HG02798 (cell line): Measurements from ENCODE around the gene ARL4A.
"Not testable (repeated sequence)": the region's sequence is repeated elsewhere in the genome, so short reads cannot be mapped to it uniquely, and the experiment has no call there.

ENCODE experiments used
- ATAC-seq: cut with Tn5 transposase; IDR thresholded peaks from one replicate; pipeline ENCODE4 v1.9.1; 2021; ENCODE audit warnings: mild to moderate bottlenecking; ENCODE audit not compliant: unreplicated experiment, poor library complexity

ARL4A gene, protein sequence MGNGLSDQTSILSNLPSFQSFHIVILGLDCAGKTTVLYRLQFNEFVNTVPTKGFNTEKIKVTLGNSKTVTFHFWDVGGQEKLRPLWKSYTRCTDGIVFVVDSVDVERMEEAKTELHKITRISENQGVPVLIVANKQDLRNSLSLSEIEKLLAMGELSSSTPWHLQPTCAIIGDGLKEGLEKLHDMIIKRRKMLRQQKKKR

GRCh38 chr7:12686891-12687717, at the start of gene ARL4A:
ARL4A (plus strand) TSS chr7:12687633; CDS start chr7:12688255, 622 bp downstream.
- peak; percentile 87 for ATAC-seq

DNA sequence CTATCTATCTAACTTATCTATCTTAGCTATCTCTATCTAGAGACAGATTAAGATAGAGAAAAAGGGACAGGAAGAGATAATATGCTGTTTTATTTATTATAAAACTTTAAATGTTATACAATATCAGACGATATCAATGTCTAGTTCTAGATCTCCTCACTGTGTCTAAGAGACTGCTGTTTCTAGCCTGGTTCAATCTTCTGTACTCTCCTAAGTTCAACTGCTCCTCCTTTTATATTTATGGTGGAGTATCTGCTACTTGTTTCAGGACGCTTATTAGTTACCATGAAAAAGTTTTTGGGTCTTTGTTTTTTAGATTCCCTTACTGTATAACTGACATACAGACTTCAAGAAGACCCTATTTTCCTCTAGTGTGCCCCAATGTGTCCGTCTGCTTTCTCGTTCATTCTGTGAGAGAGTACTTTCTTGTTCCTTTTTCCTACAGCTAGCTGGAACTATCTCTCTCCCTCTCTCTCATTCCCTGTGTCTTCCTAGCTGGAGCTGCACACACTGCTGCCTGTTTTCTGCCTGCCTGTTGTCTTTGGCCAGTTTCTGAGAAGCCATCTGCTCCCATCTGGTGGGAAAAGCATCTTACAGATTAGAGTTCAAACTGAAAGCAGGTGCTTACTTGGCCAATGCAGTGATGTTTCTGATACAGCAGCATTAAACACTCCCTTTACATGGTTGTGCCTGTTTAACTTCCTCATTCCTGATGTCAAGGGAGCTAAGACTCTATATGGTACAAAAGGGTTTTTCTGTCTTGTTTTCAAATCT, 49.4 kb upstream of the ARL4A start:
- peak; percentile 61 for ATAC-seq

DNA sequence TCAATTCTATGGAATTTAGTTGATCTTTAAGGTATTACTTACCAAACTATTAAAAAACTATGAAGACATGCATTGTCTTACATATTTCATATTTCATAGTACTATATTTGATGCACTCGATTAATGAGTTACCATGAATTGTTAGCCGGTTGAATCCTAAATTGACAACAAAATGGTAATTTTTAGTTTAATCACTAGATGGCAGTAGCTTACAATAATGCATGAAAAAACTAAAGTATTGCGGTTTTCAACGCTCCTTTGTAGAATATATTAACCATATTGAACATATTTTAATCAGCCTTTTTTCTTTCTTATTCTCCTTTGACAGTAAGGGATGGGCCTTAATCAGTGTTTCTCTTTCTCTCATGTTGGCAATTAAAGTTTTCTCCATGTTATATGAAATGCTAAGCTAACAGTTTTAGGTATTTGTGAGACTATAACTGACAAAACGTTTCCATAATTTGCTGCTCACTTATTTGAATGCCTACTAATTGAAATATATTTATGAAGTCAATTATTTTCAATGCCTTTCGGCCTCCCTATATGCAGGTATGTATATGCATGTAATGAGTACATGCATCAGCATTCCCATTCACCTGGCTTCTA, 48.5 kb upstream of the ARL4A start:
- peak; percentile 38 for ATAC-seq

DNA sequence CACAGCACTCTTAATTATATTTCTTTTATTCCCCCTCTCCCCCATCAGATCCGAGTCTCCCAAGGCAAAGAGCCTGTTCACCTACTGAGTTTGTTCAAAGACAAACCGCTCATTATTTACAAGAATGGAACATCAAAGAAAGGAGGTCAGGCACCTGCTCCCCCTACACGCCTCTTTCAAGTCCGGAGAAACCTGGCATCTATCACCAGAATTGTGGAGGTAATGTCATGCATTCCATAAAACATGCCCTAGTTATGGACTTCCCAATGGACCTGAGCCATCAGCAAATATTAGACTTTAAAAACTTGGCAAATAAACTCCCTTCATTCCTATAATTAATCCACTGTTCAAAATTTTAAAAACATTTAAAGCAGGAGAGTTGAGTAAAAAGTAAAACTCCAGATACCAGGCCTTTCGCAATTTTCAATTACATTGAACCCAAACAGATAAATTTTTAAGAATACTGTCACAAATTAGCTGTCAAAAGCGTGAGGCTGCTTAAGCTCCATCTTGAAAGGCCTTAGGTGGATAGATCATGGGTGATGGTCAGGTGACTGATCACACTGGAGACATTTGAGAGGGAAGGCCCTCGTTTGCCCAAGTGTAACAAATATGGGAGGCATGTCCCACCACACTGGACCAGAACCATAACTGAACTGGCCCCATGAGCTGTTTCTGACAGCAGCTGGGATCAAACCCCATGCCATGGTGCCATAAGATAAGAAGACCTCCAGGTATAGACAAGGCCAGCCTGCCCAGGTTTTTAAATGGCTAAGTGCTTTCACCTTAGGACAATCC, 46.9 kb upstream of the ARL4A start:
- ATAC-seq = no peak

DNA sequence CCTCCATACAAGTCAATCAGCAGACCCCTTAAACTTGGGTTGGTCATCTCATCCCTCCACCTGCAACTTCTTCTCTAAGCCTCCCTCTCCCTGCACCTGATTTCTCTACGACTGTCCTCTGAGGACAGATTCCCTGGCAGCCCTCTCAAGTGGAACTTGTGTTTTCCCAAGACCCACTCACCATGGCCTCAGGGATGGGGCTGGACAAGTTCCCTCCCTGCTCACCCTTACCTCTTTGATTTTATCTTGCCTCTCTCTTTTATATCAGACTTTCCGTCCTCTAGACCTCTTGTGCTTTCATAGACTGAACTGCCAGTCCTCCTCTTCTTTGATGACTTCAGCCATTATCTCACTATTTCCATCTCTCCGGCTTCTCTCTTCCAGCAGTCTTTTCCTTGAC, 46.2 kb upstream of the ARL4A start:
- no peak for ATAC-seq

GRCh38 chr7:12642508-12642907, 44.9 kb upstream of the ARL4A start:
- ATAC-seq = no peak

GRCh38 chr7:12643001-12643643, 44.3 kb upstream of the ARL4A start:
- no peak for ATAC-seq

DNA sequence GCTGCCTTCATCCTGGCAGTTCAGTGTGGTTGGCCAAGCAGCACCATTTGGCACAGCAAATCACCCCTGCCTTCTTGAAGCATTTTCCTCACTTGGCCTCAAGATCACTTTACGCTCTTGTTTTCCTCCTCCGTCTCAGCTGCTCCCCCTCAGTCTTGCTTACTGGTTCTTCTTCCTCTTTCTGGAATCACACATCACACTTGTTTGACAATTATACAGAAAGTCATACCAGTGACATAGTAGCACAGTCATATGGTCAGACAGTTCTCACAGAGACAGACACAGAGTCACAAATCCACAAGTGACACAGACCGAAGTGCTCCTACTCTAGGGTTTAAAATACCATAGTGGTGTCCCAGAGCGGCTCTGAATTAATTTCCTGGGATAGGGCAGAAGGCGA, 43.8 kb upstream of the ARL4A start:
- ATAC-seq = peak; percentile 61

DNA sequence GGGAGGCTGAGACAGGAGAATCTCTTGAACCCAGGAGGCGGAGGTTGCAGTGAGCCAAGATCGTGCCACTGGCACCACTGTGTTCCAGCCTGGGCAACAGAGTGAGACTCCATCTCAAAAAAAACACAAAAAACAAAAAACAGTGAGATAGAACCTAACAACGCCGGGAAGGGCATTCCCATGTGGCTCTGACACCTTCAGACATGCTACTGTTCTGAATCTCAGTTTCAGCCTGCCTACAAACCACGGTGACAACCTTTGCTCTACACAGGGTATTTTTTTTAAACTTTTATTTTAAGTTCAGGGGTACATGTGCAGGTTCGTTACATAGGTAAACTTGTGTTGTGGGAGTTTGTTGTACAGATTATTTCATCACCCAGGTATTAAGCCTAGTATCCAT, 42.2 kb upstream of the ARL4A start:
- ATAC-seq = peak; percentile 64

- no peak for ATAC-seq
Measured at GRCh38 chr7:12646139-12646538, 41.3 kb upstream of the ARL4A start.

DNA sequence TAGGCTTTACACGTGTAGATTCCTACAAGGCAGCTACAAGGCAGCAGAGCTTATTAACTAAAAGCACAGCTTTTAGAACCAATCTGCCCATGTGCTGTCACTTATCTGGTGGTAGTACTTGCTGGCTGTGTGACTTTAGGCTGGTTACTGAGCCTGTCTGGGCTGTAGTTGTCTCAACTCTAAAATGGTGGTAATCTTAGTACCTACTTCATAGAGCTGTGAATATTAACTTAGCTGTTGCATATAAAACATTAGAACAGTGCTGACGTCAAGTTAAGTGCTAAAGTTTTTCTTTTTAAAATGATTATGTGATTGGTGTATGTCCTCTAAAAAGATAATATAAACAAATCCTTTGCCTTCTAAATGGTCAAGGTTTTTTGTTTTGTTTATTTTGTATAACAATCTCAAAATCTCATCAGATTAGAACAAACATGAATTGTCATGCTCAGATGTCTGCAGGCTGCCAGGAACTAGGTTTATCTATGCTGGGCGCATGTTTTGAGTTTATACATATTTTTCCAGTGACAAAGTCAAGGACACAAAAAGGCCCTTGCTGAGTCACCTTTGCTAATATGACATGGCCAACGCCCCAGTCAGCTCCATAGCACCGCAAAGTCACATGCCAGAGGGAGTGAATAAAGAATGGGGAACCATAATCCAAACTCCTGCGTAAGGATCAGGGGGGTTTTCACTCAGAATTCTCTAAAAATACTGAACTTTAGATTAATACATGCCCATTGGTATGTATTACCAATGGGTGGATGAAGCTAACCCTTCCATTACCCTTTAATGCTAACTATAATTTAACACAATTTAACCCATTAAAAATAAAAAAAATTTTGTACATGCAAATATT, 39.8 kb upstream of the ARL4A start:
- no peak for ATAC-seq

DNA sequence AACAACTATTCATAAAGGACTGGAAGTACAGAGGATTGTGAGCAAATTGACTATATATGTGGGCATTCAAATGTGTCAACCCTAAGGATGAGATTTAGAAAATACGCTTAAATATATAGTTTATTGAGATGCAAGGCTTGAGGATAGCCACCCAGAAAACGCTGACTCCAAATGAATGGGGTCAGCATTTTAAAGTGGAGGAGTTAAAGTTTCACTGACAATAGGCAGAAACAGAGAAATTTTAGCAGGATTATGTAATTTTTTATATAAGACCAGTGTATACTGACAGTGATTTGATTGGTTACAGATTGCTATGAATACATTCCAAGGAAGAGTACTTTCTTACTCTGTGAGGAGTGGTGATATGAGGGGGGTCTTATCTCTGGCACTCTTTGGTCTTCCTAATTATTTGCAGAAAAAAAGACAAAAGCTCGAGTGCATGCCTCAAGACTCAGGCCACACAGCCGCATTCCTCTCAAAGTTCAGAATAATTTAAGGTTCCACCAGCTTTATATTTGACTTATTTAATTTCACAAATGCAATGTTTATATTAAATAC, 38.6 kb upstream of the ARL4A start:
- ATAC-seq = no peak

DNA sequence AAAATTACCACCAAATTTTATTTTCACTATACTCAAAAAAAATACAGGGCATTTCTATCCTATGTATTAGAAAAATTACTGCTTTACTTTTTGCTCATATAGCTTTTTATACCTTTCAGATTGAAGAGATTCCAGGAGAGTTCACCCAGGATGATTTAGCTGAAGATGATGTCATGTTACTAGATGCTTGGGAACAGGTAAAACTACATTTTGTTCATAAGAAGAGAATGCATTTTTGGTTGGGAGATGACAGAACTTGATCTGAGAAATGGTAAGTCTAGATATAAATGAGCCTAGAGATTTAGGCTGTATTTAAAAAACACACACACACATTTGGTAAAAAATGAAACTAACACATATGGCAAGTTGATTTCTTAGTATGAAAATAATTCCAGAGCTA, 38.1 kb upstream of the ARL4A start:
- no peak for ATAC-seq

- no peak for ATAC-seq
Measured at GRCh38 chr7:12650080-12650479, 37.4 kb upstream of the ARL4A start.

GRCh38 chr7:12653110-12653509, 34.3 kb upstream of the ARL4A start:
- no peak for ATAC-seq

DNA sequence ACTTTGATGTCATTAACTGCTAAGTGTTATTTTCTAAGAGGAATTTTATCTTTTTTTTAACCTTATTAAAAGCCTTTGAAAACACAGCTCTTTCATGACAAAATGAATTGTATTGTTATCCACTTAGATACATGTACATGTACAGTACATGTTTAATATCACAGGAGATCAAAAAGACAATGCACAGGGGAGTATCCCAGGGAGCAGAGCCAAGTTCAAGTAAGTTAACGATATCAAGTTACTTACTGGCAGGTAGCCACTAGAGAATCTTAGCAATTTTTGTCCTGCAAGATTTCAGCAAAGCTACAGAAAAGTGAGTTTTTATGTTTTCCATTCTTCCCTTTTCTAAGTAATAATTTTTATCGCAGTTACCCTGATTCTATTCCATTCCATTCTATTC, 33.9 kb upstream of the ARL4A start:
- ATAC-seq = no peak

DNA sequence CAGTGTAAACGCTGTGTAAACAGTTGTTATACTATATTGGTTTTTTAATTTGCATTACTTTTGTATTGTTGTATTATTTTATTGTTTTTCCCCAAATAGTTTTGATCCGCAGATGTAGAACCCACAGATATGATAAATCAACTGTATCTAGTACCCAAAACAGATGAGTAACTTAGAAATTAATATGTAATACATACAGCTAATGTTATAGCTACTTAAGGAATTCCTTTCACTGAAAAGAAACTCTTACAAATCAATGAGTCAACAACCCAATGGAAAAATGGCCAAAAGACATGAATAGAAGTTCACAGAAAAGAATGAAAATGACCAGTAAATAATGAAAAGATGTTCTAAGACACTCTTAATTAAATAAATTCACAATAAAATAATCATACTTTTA, 32.3 kb upstream of the ARL4A start:
- no peak for ATAC-seq

- ATAC-seq = not testable (repeated sequence)
Measured at GRCh38 chr7:12660423-12660822, 27.0 kb upstream of the ARL4A start.
